HG02798 (cell line): ENCODE data around the gene TENM4.

Experiments
- ATAC-seq: cut with Tn5 transposase; IDR thresholded peaks from one replicate; pipeline ENCODE4 v1.9.1; 2021; ENCODE audit warnings: mild to moderate bottlenecking; ENCODE audit not compliant: unreplicated experiment, poor library complexity

Gene TENM4

GRCh38 chr11:78789375-78789774 lies 651.5 kb downstream of the TENM4 start:
- ATAC-seq, result no peak

GRCh38 chr11:78788533-78788932 lies 652.3 kb downstream of the TENM4 start:
- ATAC-seq, result no peak

DNA sequence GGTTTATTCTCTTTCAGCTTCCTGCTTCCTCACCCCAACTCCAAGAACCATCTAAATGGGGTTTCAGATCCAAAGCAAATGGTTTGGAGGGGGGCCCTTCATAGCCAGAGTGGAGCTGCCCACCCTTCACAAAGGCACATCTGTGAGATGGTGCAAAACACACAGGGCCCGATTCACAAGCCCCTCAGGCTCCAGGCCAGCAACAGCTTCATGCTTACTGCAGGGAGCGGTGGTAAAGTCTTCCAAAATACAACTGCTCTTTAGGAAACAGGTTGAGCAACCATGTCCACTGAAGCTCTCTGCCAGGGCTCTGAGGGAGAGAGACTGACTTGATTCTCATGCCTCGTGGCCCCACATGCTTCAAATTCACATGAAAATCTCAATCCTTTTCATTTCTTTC lies 653.1 kb downstream of the TENM4 start:
- no peak for ATAC-seq

DNA sequence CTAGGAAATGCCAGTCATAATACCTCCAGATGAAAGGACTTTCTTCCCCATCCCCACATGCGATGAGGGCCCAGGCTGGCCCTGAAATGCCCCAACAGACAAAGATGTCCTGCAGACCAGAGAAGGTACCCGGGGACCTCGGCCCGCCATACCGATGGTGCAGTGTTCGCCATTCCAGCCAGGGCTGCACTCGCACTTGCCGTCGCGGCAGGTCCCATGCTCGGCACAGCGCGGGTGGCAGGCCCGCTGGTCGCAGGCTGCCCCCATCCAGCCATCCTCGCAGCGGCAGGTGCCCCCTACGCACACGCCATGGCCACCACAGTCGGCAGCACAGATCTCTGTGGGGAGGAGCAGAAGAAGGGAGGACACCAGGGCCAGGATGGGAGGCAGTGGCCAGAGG lies 654.1 kb downstream of the TENM4 start:
- no peak for ATAC-seq

DNA sequence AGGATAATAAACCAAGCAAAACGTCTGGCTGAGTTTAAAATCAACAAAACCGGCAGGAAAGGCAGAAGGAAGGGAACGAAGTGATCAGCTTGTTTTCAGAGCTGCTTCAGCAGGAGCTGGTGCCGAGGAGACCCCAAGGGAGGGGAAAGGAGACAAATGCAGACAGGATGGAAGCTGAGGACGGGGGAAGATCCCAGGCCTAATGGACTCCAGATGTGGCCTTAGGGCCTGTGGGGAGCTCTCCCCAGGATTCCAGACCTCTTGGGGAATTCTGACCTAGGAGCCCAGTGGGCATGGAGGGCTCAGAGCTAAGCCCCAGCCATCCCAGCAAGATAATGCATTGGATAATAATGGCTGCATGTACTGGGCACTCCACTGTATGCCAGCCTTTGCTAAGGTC lies 654.7 kb downstream of the TENM4 start:
- no peak for ATAC-seq

DNA sequence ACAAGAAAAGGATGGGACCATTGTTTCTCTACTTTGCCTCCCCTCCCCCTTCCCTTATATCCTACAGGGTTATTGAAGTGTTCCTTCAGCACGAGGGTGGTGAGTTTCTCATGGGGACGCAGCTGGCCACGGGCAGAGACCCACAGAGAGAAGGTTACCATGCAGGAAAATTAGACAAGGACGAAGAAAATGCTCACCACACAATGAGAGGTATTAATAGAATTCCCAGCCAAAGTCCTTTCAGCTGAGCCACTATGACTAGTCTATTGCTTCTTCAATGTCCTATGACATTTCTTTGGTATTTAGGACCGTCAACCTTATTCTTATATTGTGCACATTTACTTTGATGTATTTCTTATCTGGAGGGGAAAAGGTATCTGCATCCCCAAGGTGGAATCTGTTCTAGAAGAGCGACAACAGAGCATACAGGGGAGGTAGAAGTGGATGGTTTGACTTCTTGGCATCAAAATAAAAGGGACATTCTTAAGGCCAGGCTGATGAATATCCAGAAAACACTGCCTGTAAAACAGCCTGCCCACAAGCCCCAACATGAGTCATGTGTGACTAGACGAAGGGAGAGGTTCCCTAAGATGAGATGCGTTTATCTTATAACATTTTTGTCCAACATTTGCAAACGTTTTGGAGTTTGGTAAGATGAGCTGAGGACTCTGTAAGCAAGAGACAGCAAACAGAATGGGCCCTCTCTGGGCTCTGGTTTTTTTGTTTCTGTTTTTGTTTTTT lies 656.3 kb downstream of the TENM4 start:
- no peak for ATAC-seq

DNA sequence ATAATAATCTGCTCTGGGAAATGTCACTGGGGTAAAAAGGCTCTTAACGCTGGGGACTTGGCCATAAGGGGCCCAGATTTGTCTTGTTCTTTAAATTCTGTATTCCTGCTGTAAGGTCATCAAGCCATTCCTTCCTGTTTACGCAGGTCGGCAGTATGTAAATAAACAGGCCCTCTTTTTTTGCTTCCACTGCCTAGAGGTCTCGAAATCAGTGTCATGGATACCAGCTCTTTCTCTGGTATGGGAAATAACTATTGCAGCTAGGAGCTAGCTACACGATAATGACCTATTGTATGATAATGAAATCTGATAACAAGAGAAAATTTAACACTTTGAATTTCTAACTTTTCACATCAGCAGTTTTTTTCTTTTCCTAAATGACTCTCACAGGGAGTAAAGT lies 657.0 kb downstream of the TENM4 start:
- ATAC-seq, result no peak

GRCh38 chr11:78783301-78783700 lies 657.5 kb downstream of the TENM4 start:
- ATAC-seq, result no peak

GRCh38 chr11:78782725-78783124 lies 658.1 kb downstream of the TENM4 start:
- no peak for ATAC-seq

DNA sequence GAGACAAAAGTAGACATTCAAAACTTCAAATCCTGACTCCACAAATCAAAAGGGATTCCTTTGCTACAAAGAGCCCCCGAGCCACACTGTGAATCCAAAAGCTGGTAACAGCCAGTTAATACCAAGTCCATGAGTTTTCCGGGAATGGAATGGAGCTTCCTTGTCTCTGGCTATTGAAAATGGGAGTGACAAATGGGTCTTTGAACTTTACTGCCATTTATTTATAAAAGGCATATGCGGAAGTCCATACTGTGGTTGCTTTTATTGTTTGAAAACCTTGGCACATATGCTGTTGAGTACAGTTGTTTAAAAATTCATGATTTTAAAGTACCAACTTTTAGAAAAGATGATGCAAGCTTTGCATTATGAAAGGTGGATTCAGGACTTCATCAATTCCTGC lies 659.9 kb downstream of the TENM4 start:
- no peak for ATAC-seq

DNA sequence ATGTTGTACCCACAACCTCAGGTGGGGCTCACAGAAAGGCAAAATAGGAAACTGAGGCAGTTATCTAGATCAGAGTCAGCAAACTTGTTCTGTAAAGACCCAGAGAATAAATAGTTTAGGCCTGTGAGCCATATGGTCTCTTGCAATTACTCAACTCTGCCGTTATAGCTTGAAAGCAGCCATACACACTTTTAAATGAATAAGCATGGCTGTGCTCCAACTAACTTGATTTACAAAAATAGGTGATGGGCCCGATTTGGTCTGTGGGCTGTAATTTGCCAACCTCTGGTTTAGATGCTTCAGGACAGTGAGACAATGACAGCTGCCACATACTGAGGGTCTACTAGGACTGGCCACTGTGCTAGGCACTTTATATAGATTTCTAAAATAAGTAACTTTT lies 667.3 kb downstream of the TENM4 start:
- ATAC-seq, result no peak

DNA sequence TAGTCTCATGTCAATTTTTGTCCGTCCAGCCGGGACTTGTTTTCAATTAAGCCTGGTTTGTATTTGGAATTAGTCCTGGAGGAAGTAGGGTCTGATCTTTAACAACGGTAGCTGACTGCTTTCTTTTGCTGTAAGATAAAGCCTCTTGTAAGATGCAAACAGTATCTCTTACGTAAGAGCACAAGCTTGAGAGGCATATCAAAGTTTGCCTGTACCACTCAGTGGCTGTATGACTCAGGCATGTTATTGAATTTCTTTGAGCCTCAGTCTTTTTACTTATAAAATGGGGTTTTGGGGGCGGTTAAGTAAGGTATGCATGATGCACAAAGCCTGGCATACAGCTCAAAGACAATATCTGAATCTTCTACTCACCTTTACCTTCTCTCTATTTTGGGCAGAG lies 667.8 kb downstream of the TENM4 start:
- ATAC-seq, result no peak

DNA sequence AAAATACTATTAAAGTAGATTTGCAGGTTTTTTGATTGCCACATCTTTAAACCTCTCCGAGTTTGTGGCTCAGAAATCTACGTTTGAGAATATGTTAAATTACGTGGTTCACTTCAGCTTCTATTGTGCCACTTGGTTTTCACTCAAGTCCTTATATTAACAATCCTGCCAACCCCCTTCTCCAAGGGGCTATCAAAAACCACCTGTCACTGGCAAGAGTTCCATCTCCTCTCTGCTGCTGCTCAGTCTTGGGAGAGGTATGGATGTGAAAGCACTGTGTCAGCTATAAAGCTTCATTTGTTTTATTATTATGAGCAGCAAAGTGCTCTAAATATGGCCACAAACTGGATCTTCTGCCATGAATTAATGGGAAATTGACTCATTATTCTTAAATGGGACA lies 668.6 kb downstream of the TENM4 start:
- ATAC-seq, result no peak

GRCh38 chr11:78770931-78771330 lies 669.9 kb downstream of the TENM4 start:
- ATAC-seq, result no peak

DNA sequence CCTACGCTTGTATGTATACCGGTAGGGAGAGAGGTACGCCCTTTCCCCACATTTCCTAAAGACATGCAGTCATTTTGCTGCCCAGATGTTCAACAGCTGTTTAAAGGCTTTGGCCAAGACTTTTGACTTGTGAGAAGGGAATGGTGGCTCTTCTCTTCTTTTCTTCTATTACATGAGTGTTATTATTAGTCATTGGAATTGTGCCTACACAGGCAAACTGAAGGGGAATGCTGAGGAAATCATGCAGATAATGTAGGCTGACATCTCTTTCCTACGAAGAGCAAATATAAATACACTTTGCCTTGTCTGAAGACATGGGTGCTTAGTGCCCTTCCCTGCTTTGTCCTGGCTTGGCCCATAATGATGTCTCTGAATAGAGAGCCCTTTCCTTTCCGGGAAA lies 671.9 kb downstream of the TENM4 start:
- no peak for ATAC-seq

GRCh38 chr11:78768345-78768744 lies 672.5 kb downstream of the TENM4 start:
- no peak for ATAC-seq

- no peak for ATAC-seq
Measured at GRCh38 chr11:78767027-78767932, 673.5 kb downstream of the TENM4 start.

DNA sequence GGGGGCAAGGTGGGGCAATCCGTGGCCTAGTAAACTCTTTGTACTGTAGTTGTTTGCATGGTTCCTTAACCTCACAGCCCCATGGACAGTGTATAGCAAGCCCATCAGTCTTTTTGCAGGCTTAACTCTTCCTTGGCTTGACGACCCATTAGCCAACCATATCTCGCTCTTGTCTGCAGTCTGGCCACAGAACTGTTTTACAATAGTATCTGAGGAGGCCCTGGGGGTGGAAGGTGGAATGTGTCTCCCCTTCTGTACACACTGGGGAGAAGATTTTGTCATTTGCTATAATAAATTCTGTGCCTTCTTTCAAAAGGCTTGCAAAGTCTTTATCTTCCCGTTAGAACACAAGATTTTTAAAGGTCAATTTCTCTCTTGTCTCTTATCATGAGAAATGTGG lies 675.9 kb downstream of the TENM4 start:
- no peak for ATAC-seq

- no peak for ATAC-seq
Measured at GRCh38 chr11:78763664-78764063, 677.2 kb downstream of the TENM4 start.

DNA sequence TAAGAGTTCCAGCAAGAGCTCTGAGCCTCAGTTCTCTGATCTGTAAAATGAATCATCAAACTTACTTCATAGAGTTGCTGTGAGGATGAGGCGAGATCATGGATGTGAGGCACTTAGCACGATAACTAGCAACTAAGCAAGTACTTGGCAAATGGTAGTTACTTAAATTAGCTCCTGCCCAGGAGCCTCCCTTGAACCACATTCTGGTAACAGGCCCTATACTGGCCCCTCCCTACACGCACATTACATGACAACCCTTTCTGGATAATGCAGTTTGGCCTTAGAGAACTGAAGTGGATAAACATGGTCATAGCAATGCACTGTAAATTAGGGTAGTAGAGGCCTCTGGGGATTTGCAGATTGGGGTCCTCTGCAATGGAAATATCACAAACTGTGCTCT lies 678.7 kb downstream of the TENM4 start:
- no peak for ATAC-seq

DNA sequence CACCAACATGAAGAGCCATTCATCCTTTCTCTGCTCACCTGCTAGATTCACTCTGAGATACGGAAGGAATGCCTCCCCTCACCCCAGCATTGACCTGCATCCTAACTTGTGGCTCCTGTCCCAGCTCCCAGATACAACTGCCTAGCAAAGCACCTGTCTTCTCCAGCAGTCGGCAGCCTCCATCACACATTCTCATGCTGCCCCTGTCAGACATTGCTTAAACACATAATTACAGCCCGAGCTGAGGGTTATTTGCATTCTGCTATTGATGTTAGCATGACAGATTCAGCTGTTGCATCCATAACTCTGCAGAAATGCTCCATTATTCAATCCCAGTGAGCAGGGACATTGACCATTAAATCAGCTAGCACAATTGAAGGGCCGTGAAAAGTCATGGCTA lies 681.8 kb downstream of the TENM4 start:
- no peak for ATAC-seq

DNA sequence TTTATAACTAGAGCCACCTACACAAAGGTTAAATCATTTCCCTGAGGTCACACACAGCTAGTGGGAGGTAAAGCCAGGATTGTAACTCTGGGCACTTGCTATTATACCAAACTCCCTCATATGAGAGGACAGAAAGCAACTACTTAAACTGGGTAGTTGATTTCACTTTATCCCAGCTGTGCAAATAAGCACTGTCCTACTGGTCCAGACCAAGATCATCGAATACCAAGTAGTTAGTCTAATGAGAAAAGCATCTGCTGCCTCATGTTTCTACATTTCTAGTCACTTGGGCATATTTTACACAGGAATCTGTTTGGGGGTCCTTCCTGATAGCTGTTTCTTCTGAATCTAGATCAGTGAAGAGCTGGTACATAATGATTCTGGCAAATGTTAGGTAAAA lies 687.5 kb downstream of the TENM4 start:
- no peak for ATAC-seq
